ENCODE results near the gene CHST8.

CHST8 gene

DNA sequence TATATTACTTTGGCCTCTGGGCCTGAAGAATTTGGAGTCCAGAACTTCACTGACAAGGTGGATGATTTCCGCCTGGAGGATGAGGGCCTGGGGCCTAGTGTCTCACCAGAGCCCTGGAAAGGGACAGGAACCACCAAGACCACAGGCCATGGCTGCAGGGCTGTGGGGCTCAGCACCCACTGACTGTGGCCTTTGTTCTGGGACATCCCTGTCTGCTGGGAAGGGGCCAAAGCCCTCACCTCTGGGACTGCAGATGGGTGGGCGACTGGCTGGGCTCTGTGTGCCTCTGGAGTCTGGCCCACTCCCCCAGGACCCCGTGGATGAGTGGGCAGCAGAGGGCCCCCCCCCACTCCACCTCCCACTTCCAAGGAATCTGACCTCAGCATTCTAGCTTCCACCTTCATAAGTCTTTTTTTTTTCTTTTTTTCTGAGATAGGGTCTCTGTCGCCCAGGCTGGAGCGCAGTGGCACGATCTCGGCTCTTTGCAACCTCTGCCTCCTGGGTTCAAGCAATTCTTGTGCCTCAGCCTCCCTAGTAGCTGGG is 20.3 kb downstream of the CHST8 start:
- H3K9ac ChIP-seq (ENCODE audit: low read length) = no peak overlapping the region
- no peaks in the 10 kb centered on the region for H3K4me1 ChIP-seq (ENCODE audit: control insufficient read depth, insufficient read depth, low read depth, low read length)
- H2BK12ac ChIP-seq (ENCODE audit: low read length in 2 of 2) = no peak overlapping the region
- peaks cover 5 to 14% of the 10 kb centered on the region in 2 experiments for H3K27me3 ChIP-seq (ENCODE audit: control insufficient read depth in 1 of 2, insufficient read depth in 1 of 2, low read length in 2 of 2)
- no peak overlapping the region for H3K4me2 ChIP-seq (ENCODE audit: low read length, poor library complexity, severe bottlenecking)
- H3K36me3 ChIP-seq (ENCODE audit: control insufficient read depth in 1 of 2, insufficient read depth in 2 of 2, low read depth in 1 of 2, low read length in 2 of 2) = no peaks in the 10 kb centered on the region
- no peak overlapping the region for H4K91ac ChIP-seq (ENCODE audit: low read length)
- H3K18ac ChIP-seq (ENCODE audit: low read depth in 1 of 2, low read length in 2 of 2) = no peak overlapping the region
- H3K79me1 ChIP-seq (replicated peaks; ENCODE audit: low read length, poor library complexity, severe bottlenecking) = no peaks in the 10 kb centered on the region
- H3K9me3 ChIP-seq (ENCODE audit: control insufficient read depth, low read length) = no peaks in the 10 kb centered on the region
- H2AK5ac ChIP-seq (ENCODE audit: low read length, severe bottlenecking) = no peak overlapping the region
- no peak for DNase-seq
- WGBS = 87% methylated on average over 7 of the region's 7 CpGs
- H3K27ac ChIP-seq (ENCODE audit: low read length, poor library complexity, severe bottlenecking) = no peak overlapping the region
- no peak overlapping the region for H2BK5ac ChIP-seq (ENCODE audit: low read depth, low read length, poor library complexity, severe bottlenecking)
- no peak overlapping the region for H3K4me3 ChIP-seq (ENCODE audit: insufficient read depth in 1 of 2, low read depth in 1 of 2, low read length in 2 of 2)
- H2AFZ ChIP-seq (ENCODE audit: low read depth, low read length) = no peak overlapping the region
- H2BK120ac ChIP-seq (ENCODE audit: low read depth, low read length) = no peak overlapping the region
- H3K23ac ChIP-seq (ENCODE audit: low read length in 2 of 2) = no peak overlapping the region
- H4K8ac ChIP-seq (ENCODE audit: low read length) = no peak overlapping the region
- no peak overlapping the region for H3K4ac ChIP-seq (ENCODE audit: low read depth in 1 of 2, low read length in 2 of 2)
- no peak overlapping the region for H3K14ac ChIP-seq (ENCODE audit: low read length in 2 of 2)
- no peak overlapping the region for H2BK15ac ChIP-seq (ENCODE audit: low read depth, poor library complexity, severe bottlenecking)

GRCh38 chr19:33644284-33644836 is 22.6 kb downstream of the CHST8 start:
- Histone ChIP-seq H3K4ac (ENCODE audit: low read depth in 1 of 2, low read length in 2 of 2) (no peak overlapping the region), H3K4me2 (ENCODE audit: low read length, poor library complexity, severe bottlenecking) (no peak overlapping the region), H3K9ac (ENCODE audit: low read length) (no peak overlapping the region), H3K23ac (ENCODE audit: low read length in 2 of 2) (no peak overlapping the region), H2AFZ (ENCODE audit: low read depth, low read length) (no peak overlapping the region), H3K27me3 (ENCODE audit: control insufficient read depth in 1 of 2, insufficient read depth in 1 of 2, low read length in 2 of 2) (peaks cover 0 to under 1% of the 10 kb centered on the region in 2 experiments), H3K4me1 (ENCODE audit: control insufficient read depth, insufficient read depth, low read depth, low read length) (no peaks in the 10 kb centered on the region), H3K18ac (ENCODE audit: low read depth in 1 of 2, low read length in 2 of 2) (no peak overlapping the region), H2BK120ac (ENCODE audit: low read depth, low read length) (no peak overlapping the region), H2BK15ac (ENCODE audit: low read depth, poor library complexity, severe bottlenecking) (no peak overlapping the region), H2BK5ac (ENCODE audit: low read depth, low read length, poor library complexity, severe bottlenecking) (no peak overlapping the region), H4K91ac (ENCODE audit: low read length) (no peak overlapping the region), H3K27ac (ENCODE audit: low read length, poor library complexity, severe bottlenecking) (no peak overlapping the region), H3K9me3 (ENCODE audit: control insufficient read depth, low read length) (no peaks in the 10 kb centered on the region), H2BK12ac (ENCODE audit: low read length in 2 of 2) (no peak overlapping the region), H4K8ac (ENCODE audit: low read length) (no peak overlapping the region), H2AK5ac (ENCODE audit: low read length, severe bottlenecking) (no peak overlapping the region), H3K79me1 (replicated peaks; ENCODE audit: low read length, poor library complexity, severe bottlenecking) (no peaks in the 10 kb centered on the region), H3K4me3 (ENCODE audit: insufficient read depth in 1 of 2, low read depth in 1 of 2, low read length in 2 of 2) (no peak overlapping the region), H3K14ac (ENCODE audit: low read length in 2 of 2) (no peak overlapping the region), H3K36me3 (ENCODE audit: control insufficient read depth in 1 of 2, insufficient read depth in 2 of 2, low read depth in 1 of 2, low read length in 2 of 2) (no peaks in the 10 kb centered on the region)
- DNase-seq = no peak
- 85% methylated on average over 9 of the region's 9 CpGs for WGBS

DNA sequence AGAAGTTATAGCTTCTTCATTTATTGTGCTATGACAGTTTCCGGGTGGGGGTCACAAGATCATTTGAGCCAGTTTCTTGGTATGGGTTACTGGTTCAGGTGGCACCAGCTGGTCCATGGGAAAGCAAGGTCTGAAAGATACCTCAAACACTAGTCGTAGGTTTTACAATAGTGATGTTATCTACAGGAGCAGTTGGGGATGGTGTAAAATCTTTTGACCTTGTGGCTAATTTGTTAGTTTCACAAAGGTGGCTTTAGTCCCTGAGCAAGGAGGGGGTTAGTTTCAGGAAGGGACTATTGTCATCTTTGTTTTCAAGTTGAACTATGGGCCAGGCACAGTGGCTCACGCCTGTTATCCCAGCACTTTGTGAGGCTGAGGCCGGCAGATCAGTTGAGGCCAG is 24.6 kb downstream of the CHST8 start:
- Histone ChIP-seq H3K4me1 (ENCODE audit: control insufficient read depth, insufficient read depth, low read depth, low read length) (no peaks in the 10 kb centered on the region), H3K4ac (ENCODE audit: low read depth in 1 of 2, low read length in 2 of 2) (no peak overlapping the region), H2BK15ac (ENCODE audit: low read depth, poor library complexity, severe bottlenecking) (no peak overlapping the region), H3K36me3 (ENCODE audit: control insufficient read depth in 1 of 2, insufficient read depth in 2 of 2, low read depth in 1 of 2, low read length in 2 of 2) (no peaks in the 10 kb centered on the region), H3K4me2 (ENCODE audit: low read length, poor library complexity, severe bottlenecking) (no peak overlapping the region), H3K18ac (ENCODE audit: low read depth in 1 of 2, low read length in 2 of 2) (no peak overlapping the region), H3K14ac (ENCODE audit: low read length in 2 of 2) (no peak overlapping the region), H4K91ac (ENCODE audit: low read length) (no peak overlapping the region), H3K9ac (ENCODE audit: low read length) (no peak overlapping the region), H2AK5ac (ENCODE audit: low read length, severe bottlenecking) (no peak overlapping the region), H3K9me3 (ENCODE audit: control insufficient read depth, low read length) (no peaks in the 10 kb centered on the region), H3K4me3 (ENCODE audit: insufficient read depth in 1 of 2, low read depth in 1 of 2, low read length in 2 of 2) (no peak overlapping the region), H2BK12ac (ENCODE audit: low read length in 2 of 2) (no peak overlapping the region), H3K79me1 (replicated peaks; ENCODE audit: low read length, poor library complexity, severe bottlenecking) (no peaks in the 10 kb centered on the region), H3K27me3 (ENCODE audit: control insufficient read depth in 1 of 2, insufficient read depth in 1 of 2, low read length in 2 of 2) (no peaks in the 10 kb centered on the region), H4K8ac (ENCODE audit: low read length) (no peak overlapping the region), H2AFZ (ENCODE audit: low read depth, low read length) (no peak overlapping the region), H3K23ac (ENCODE audit: low read length in 2 of 2) (no peak overlapping the region), H2BK120ac (ENCODE audit: low read depth, low read length) (no peak overlapping the region), H2BK5ac (ENCODE audit: low read depth, low read length, poor library complexity, severe bottlenecking) (no peak overlapping the region), H3K27ac (ENCODE audit: low read length, poor library complexity, severe bottlenecking) (no peak overlapping the region)
- no peak for DNase-seq
- WGBS = 85% methylated on average over 4 of the region's 4 CpGs

DNA sequence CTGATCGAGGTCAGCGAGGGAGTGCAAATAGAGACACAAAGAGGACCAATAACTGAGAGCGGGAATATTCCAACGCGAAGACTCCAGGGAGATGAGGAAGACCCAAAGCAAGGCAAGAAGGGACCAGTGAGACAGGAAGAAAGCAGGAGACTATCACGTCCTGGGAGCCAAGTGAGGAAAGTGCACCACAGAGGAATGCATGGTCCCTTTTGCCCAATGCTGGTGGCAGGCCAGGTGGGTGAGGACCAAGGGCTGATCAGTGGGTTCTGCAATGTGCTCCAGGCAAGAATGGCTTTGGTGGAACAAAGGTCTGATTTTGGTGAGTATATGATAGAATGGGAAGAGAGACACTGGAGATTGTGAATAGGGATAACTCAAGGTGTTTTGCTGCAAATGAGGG is 25.4 kb downstream of the CHST8 start:
- Histone ChIP-seq H4K91ac (ENCODE audit: low read length) (no peak overlapping the region), H3K9ac (ENCODE audit: low read length) (no peak overlapping the region), H2AFZ (ENCODE audit: low read depth, low read length) (no peak overlapping the region), H2BK12ac (ENCODE audit: low read length in 2 of 2) (no peak overlapping the region), H3K27ac (ENCODE audit: low read length, poor library complexity, severe bottlenecking) (no peak overlapping the region), H3K4me2 (ENCODE audit: low read length, poor library complexity, severe bottlenecking) (no peak overlapping the region), H2BK120ac (ENCODE audit: low read depth, low read length) (no peak overlapping the region), H3K27me3 (ENCODE audit: control insufficient read depth in 1 of 2, insufficient read depth in 1 of 2, low read length in 2 of 2) (no peaks in the 10 kb centered on the region), H3K79me1 (replicated peaks; ENCODE audit: low read length, poor library complexity, severe bottlenecking) (no peaks in the 10 kb centered on the region), H3K18ac (ENCODE audit: low read depth in 1 of 2, low read length in 2 of 2) (no peak overlapping the region), H3K23ac (ENCODE audit: low read length in 2 of 2) (no peak overlapping the region), H3K14ac (ENCODE audit: low read length in 2 of 2) (no peak overlapping the region), H3K36me3 (ENCODE audit: control insufficient read depth in 1 of 2, insufficient read depth in 2 of 2, low read depth in 1 of 2, low read length in 2 of 2) (no peaks in the 10 kb centered on the region), H4K8ac (ENCODE audit: low read length) (no peak overlapping the region), H3K9me3 (ENCODE audit: control insufficient read depth, low read length) (no peaks in the 10 kb centered on the region), H2BK15ac (ENCODE audit: low read depth, poor library complexity, severe bottlenecking) (no peak overlapping the region), H3K4me3 (ENCODE audit: insufficient read depth in 1 of 2, low read depth in 1 of 2, low read length in 2 of 2) (no peak overlapping the region), H2AK5ac (ENCODE audit: low read length, severe bottlenecking) (no peak overlapping the region), H3K4me1 (ENCODE audit: control insufficient read depth, insufficient read depth, low read depth, low read length) (no peaks in the 10 kb centered on the region), H2BK5ac (ENCODE audit: low read depth, low read length, poor library complexity, severe bottlenecking) (no peak overlapping the region), H3K4ac (ENCODE audit: low read depth in 1 of 2, low read length in 2 of 2) (no peak overlapping the region)
- no peak for DNase-seq
- WGBS = 86% methylated on average over 6 of the region's 6 CpGs
